ENCODE measurements around the gene CTCFL. TPM values are rescaled to one million over a fixed set of nuclear protein-coding genes. Genes with fewer than 3 reads are reported as not detected.

Gene CTCFL
- total RNA-seq, 1 experiment from 2014 or later: 0.90 TPM

GRCh38 chr20:57480444-57481160 lies 44.3 kb downstream of the CTCFL start:
- no peak overlapping the region for H3K4me3 ChIP-seq (ENCODE audit: low read depth, low read length, poor library complexity, severe bottlenecking)
- ChIA-PET POLR2A (ENCODE audit: low non-redundant PET) (no interaction called here), CTCF (no interaction called here)
- no TSS peak for BruUV-seq (replicated peaks)
- H3K4me1 ChIP-seq (ENCODE audit: insufficient read depth, low read length, poor library complexity, severe bottlenecking): peaks cover 19% of the 10 kb centered on the region
- no peaks in the 10 kb centered on the region for H3K9me3 ChIP-seq (ENCODE audit: low read depth, low read length, poor library complexity, severe bottlenecking)
- DNase-seq (ENCODE audit: low spot score): no peak
- no peaks in the 10 kb centered on the region for H3K27me3 ChIP-seq (replicated peaks; ENCODE audit: insufficient read depth, low read depth, low read length, poor library complexity)
- no peaks in the 10 kb centered on the region for H3K36me3 ChIP-seq (ENCODE audit: insufficient read depth, low read length, poor library complexity, severe bottlenecking)
- H3K27ac ChIP-seq (ENCODE audit: low read depth, low read length, poor library complexity, severe bottlenecking): no peak overlapping the region
- intact Hi-C loops (cut with micrococcal nuclease; ENCODE audit: unreplicated experiment): no loop called here
- TF ChIP-seq EZH2 (IDR thresholded peaks at IDR 0.05; ENCODE audit: borderline replicate concordance, low read depth, low read length, poor library complexity, severe bottlenecking): no peak
- TF ChIP-seq CTCF (conservative IDR thresholded peaks at IDR 0.05; ENCODE audit: low read depth, low read length): no peak

GRCh38 chr20:57479196-57479595 lies 45.7 kb downstream of the CTCFL start:
- no peak for TF ChIP-seq EZH2 (IDR thresholded peaks at IDR 0.05; ENCODE audit: borderline replicate concordance, low read depth, low read length, poor library complexity, severe bottlenecking)
- H3K27me3 ChIP-seq (replicated peaks; ENCODE audit: insufficient read depth, low read depth, low read length, poor library complexity): no peaks in the 10 kb centered on the region
- ChIA-PET POLR2A (ENCODE audit: low non-redundant PET) (no interaction called here), CTCF (no interaction called here)
- intact Hi-C loops (cut with micrococcal nuclease; ENCODE audit: unreplicated experiment): no loop called here
- peaks cover 19% of the 10 kb centered on the region for H3K4me1 ChIP-seq (ENCODE audit: insufficient read depth, low read length, poor library complexity, severe bottlenecking)
- no peaks in the 10 kb centered on the region for H3K9me3 ChIP-seq (ENCODE audit: low read depth, low read length, poor library complexity, severe bottlenecking)
- no peak overlapping the region for H3K27ac ChIP-seq (ENCODE audit: low read depth, low read length, poor library complexity, severe bottlenecking)
- no peaks in the 10 kb centered on the region for H3K36me3 ChIP-seq (ENCODE audit: insufficient read depth, low read length, poor library complexity, severe bottlenecking)
- no TSS peak for BruUV-seq (replicated peaks)
- no peak for DNase-seq (ENCODE audit: low spot score)
- no peak overlapping the region for H3K4me3 ChIP-seq (ENCODE audit: low read depth, low read length, poor library complexity, severe bottlenecking)

GRCh38 chr20:57478176-57478575 lies 46.8 kb downstream of the CTCFL start:
- POLR2A ChIA-PET (ENCODE audit: low non-redundant PET): no interaction called here
- no TSS peak for BruUV-seq (replicated peaks)
- Histone ChIP-seq H3K4me1 (ENCODE audit: insufficient read depth, low read length, poor library complexity, severe bottlenecking) (peaks cover 23% of the 10 kb centered on the region), H3K4me3 (ENCODE audit: low read depth, low read length, poor library complexity, severe bottlenecking) (no peak overlapping the region), H3K27ac (ENCODE audit: low read depth, low read length, poor library complexity, severe bottlenecking) (no peak overlapping the region), H3K27me3 (replicated peaks; ENCODE audit: insufficient read depth, low read depth, low read length, poor library complexity) (no peaks in the 10 kb centered on the region), H3K9me3 (ENCODE audit: low read depth, low read length, poor library complexity, severe bottlenecking) (no peaks in the 10 kb centered on the region), H3K36me3 (ENCODE audit: insufficient read depth, low read length, poor library complexity, severe bottlenecking) (no peaks in the 10 kb centered on the region)
- DNase-seq (ENCODE audit: low spot score): no peak
- no peak for TF ChIP-seq EZH2 (IDR thresholded peaks at IDR 0.05; ENCODE audit: borderline replicate concordance, low read depth, low read length, poor library complexity, severe bottlenecking)
- TF ChIP-seq CTCF (conservative IDR thresholded peaks at IDR 0.05; ENCODE audit: low read depth, low read length): no peak
- intact Hi-C loops (cut with micrococcal nuclease; ENCODE audit: unreplicated experiment): no loop called here
- CTCF ChIA-PET: no interaction called here

Data from A673 (cell line).